Mononuclear cell (primary cell): ENCODE data around the gene KIF23. TPM values are rescaled to one million over a fixed set of nuclear protein-coding genes. Genes with fewer than 3 reads are reported as not detected.

Experiments used
- total RNA-seq: library from RNA; depleted of rRNA; stranded (reverse); fragments of >200 nt; gene quantifications from one replicate; pipeline ENCODE4 v1.2.3, GENCODE V29; 2012

The KIF23 gene
- total RNA-seq, 1 donor = 1.2 TPM

Other genes with a start within 250 kb of the KIF23 start
- under 0.01 TPM for gene PAQR5, start 115.4 kb upstream of the KIF23 start, total RNA-seq
- 218 TPM for gene RPLP1, start 38.5 kb downstream of the KIF23 start, total RNA-seq